ENCODE results near the gene DECR2. TPM values are rescaled to one million over a fixed set of nuclear protein-coding genes. Genes with fewer than 3 reads are reported as not detected.

DECR2 gene
- total RNA-seq, 6 donors from 2014 or later: 8.6 to 22.4 (median 14.6) TPM

DNA sequence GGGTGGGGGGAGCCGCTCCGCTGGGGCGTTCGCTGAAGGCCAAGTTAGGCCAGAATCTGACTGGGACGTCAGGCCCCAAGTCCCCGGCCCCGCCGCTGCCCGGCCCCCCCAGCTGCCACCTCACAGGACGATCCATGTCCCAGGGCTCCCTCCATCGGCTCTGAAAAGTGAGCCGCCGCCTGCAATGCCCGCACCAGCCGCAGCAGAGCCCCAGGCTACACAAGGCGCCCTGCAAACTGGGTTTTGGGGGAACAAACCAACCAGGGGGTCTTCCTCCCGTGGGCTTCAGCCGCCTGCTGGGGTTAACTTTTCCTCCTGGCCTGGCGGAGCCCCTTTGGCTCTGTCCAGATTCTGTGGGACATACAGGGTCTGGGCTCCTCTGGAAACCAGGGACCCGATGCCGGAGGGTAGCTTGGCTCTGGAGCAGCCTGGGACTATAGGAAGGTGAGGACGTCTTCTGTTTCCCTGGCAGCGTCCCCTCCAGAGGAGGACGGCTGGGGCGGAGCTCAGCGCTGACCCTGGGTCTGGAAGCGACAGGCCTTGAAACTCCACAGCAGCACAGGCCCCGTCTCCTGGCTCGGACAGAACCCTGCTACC is 3.9 kb upstream of the DECR2 start:
- TF ChIP-seq EP300 (IDR thresholded peaks at IDR 0.05): no peak
- TF ChIP-seq POLR2AphosphoS5 (IDR thresholded peaks at IDR 0.05): no peak
- no peak for TF ChIP-seq POLR2A (IDR thresholded peaks at IDR 0.05)
- TF ChIP-seq, protein P1, sequence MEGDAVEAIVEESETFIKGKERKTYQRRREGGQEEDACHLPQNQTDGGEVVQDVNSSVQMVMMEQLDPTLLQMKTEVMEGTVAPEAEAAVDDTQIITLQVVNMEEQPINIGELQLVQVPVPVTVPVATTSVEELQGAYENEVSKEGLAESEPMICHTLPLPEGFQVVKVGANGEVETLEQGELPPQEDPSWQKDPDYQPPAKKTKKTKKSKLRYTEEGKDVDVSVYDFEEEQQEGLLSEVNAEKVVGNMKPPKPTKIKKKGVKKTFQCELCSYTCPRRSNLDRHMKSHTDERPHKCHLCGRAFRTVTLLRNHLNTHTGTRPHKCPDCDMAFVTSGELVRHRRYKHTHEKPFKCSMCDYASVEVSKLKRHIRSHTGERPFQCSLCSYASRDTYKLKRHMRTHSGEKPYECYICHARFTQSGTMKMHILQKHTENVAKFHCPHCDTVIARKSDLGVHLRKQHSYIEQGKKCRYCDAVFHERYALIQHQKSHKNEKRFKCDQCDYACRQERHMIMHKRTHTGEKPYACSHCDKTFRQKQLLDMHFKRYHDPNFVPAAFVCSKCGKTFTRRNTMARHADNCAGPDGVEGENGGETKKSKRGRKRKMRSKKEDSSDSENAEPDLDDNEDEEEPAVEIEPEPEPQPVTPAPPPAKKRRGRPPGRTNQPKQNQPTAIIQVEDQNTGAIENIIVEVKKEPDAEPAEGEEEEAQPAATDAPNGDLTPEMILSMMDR (IDR thresholded peaks at IDR 0.05): peak; percentile 48 to 64 (median 59)
- peak overlapping the region in 3 of 4 donors; percentile 79 to 87 (median 82) for H3K4me3 ChIP-seq
- H3K9me3 ChIP-seq: no peaks in the 10 kb centered on the region
- 44 to 89% methylated on average over 4 to 20 of the region's 29 CpGs for WGBS, 2 donors
- DNase-seq (peak; percentile 80 to 93), ATAC-seq (ENCODE audit: low FRiP score in 2 of 2) (peak in 1 of 2 donors; percentile 60)
- peak overlapping the region; percentile 43 to 90 (median 80) for H3K27ac ChIP-seq
- peaks cover 18 to 35% (median 31%) of the 10 kb centered on the region in 4 donors for H3K4me1 ChIP-seq
- no peaks in the 10 kb centered on the region for H3K27me3 ChIP-seq
- peaks cover 0 to 4% (median 0%) of the 10 kb centered on the region in 4 donors for H3K36me3 ChIP-seq

DNA sequence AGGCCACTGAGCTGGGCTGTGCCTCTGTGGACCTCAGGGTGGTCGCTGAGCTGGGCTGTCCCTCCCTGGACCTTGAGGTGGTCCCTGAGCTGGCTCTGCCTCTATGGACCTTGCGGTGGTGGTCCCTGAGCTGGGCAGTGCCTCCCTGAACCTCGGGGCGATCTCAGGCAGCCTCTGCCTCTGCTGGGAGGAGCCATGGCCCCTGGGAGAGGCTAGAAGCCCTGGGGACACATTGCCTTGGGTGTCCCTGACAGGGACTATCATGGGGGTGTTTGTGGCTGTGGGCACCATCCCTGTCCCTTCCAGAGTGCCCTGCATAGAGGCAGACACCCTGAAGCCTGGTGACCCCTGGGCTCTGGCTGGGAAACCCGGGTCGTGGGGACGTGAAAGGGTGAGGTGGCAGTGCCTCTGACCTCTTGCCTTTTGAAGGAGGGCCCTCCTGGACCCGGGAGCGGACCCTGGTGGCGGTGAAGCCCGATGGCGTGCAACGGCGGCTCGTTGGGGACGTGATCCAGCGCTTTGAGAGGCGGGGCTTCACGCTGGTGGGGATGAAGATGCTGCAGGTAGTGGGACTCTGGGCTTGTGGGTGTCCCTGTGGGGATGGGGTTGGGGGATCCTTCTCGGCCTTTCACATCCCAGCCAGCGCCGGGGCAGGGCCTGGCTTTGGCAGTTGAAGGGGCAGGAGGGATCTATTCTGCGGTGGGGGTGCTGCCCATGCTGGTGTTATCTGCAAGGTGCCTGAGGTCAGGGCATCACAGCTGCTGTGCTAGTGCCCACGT is 2.9 kb upstream of the DECR2 start:
- peak overlapping the region in 1 of 4 donors; percentile 82 for H3K27ac ChIP-seq
- H3K36me3 ChIP-seq: peaks cover 0 to 4% (median 0%) of the 10 kb centered on the region in 4 donors
- ATAC-seq (ENCODE audit: low FRiP score in 2 of 2) (no peak), DNase-seq (peak in 1 of 2 donors; percentile 85)
- H3K9me3 ChIP-seq: no peaks in the 10 kb centered on the region
- WGBS, 2 donors: 70 to 84% methylated on average over 4 to 22 of the region's 24 CpGs
- TF ChIP-seq EP300 (IDR thresholded peaks at IDR 0.05): no peak
- TF ChIP-seq, protein P1 (IDR thresholded peaks at IDR 0.05): no peak
- H3K4me3 ChIP-seq: no peak overlapping the region
- no peaks in the 10 kb centered on the region for H3K27me3 ChIP-seq
- H3K4me1 ChIP-seq: peaks cover 18 to 35% (median 31%) of the 10 kb centered on the region in 4 donors

DNA sequence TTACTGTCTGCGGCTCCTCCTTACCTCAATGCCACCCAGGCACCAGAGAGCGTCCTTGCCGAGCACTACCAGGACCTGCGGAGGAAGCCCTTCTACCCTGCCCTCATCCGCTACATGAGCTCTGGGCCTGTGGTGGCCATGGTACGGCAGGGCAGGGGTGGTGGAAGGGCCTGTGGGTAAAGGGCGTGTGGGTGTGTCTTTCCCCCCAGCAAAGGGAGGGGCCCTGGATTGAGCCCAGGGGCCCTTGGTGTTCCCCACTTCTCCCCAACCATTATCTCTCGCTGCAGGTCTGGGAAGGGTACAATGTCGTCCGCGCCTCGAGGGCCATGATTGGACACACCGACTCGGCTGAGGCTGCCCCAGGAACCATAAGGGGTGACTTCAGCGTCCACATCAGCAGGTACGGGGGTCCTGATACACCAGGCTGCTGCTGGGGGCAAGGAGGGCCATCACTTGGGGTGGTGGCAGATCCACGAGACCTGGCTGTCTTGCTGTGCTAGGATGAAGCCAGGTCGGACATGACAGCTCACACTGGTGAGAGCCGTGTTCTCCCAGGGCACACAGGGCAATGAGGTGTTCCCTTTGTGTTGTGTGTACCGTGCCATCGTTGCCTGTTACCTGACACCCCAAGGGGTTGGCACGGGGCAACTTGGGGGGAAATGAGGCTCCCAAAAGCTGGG is 2.2 kb upstream of the DECR2 start:
- ATAC-seq (ENCODE audit: low FRiP score in 2 of 2) (no peak), DNase-seq (no peak)
- Histone ChIP-seq H3K9me3 (no peaks in the 10 kb centered on the region), H3K27me3 (no peaks in the 10 kb centered on the region), H3K36me3 (peaks cover 0 to 4% (median 0%) of the 10 kb centered on the region in 4 donors), H3K4me1 (peaks cover 18 to 35% (median 31%) of the 10 kb centered on the region in 4 donors), H3K4me3 (no peak overlapping the region), H3K27ac (peak overlapping the region in 1 of 4 donors; percentile 96)
- TF ChIP-seq POLR2AphosphoS5 (IDR thresholded peaks at IDR 0.05): no peak
- WGBS, 2 donors: 79 to 87% methylated on average over 15 to 21 of the region's 22 CpGs

DNA sequence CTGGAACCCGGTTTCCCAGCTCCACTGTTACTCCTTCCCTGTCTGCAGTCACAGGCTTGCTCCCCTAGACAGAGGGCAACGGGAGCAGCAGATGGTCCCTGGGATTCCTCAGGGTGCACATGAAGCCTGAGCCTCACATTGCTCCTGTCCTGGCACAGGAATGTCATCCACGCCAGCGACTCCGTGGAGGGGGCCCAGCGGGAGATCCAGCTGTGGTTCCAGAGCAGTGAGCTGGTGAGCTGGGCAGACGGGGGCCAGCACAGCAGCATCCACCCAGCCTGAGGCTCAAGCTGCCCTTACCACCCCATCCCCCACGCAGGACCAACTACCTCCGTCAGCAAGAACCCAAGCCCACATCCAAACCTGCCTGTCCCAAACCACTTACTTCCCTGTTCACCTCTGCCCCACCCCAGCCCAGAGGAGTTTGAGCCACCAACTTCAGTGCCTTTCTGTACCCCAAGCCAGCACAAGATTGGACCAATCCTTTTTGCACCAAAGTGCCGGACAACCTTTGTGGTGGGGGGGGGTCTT is 1.6 kb upstream of the DECR2 start:
- H3K4me1 ChIP-seq: peaks cover 18 to 35% (median 31%) of the 10 kb centered on the region in 4 donors
- H3K27me3 ChIP-seq: no peaks in the 10 kb centered on the region
- WGBS, 2 donors: 65 to 73% methylated on average over 4 to 10 of the region's 10 CpGs
- H3K27ac ChIP-seq: peak overlapping the region; percentile 87 to 96 (median 90)
- ATAC-seq (ENCODE audit: low FRiP score in 2 of 2) (no peak), DNase-seq (no peak)
- peaks cover 0 to 4% (median 0%) of the 10 kb centered on the region in 4 donors for H3K36me3 ChIP-seq
- no peaks in the 10 kb centered on the region for H3K9me3 ChIP-seq
- peak overlapping the region in 1 of 4 donors; percentile 100 for H3K4me3 ChIP-seq
- TF ChIP-seq POLR2A (IDR thresholded peaks at IDR 0.05) (no peak), EP300 (IDR thresholded peaks at IDR 0.05) (no peak), POLR2AphosphoS5 (IDR thresholded peaks at IDR 0.05) (no peak)
- TF ChIP-seq, protein P1 (IDR thresholded peaks at IDR 0.05): no peak
